ENCODE data around the gene LRRC43. TPM values are rescaled to one million over a fixed set of nuclear protein-coding genes. Genes with fewer than 3 reads are reported as not detected.
A peak's percentile ranks its signal among the peaks of the same experiment; 100 is the strongest.

Gene LRRC43
- total RNA-seq, 4 donors from 2014 or later, result not detected

DNA sequence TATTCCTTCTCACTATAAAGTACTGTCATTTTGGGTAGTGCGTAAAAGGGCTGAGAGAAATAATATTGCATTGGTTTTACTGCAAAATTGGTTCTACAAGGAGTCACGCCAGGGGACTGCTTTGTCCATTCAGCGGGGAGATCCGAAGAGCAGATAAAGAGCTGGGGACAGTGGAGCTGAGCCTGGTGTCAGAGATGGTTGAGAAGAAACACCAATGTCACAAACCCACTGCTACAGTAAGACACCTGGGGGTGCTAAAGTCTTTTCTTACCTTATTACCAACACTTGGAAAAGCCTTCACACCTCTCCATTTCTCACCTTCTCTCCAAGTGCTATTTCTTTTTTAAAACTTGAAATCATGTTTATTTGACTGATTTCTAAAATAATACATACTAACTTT, 23.0 kb upstream of the LRRC43 start:
- Histone ChIP-seq H3K36me3 (no peaks in the 10 kb centered on the region), H3K4me3 (no peak overlapping the region), H3K27me3 (no peaks in the 10 kb centered on the region), H3K27ac (no peak overlapping the region), H3K4me1 (no peaks in the 10 kb centered on the region), H3K9me3 (no peaks in the 10 kb centered on the region)
- DNase-seq, result no peak
- no peak for TF ChIP-seq POLR2A (IDR thresholded peaks at IDR 0.05)
- TF ChIP-seq, protein P1, sequence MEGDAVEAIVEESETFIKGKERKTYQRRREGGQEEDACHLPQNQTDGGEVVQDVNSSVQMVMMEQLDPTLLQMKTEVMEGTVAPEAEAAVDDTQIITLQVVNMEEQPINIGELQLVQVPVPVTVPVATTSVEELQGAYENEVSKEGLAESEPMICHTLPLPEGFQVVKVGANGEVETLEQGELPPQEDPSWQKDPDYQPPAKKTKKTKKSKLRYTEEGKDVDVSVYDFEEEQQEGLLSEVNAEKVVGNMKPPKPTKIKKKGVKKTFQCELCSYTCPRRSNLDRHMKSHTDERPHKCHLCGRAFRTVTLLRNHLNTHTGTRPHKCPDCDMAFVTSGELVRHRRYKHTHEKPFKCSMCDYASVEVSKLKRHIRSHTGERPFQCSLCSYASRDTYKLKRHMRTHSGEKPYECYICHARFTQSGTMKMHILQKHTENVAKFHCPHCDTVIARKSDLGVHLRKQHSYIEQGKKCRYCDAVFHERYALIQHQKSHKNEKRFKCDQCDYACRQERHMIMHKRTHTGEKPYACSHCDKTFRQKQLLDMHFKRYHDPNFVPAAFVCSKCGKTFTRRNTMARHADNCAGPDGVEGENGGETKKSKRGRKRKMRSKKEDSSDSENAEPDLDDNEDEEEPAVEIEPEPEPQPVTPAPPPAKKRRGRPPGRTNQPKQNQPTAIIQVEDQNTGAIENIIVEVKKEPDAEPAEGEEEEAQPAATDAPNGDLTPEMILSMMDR (IDR thresholded peaks at IDR 0.05), result no peak

DNA sequence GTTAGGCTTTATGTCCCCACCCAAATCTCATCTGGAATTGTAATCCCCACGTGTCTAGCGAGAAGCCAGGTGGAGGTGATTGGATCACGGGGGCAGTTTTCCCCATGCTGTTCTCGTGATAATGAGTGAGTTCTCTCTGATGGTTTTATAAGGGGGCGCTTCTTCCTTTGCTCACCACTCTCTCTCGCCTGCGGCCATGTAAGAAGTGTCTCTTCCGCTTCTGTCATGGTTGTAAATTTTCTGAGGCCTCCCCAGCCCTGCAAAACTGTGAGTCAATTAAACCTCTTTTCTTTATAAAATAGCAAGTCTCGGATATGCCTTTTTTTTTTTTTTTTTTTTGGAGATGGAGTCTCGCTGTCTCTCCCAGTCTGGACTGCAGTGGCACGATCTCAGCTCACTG, 22.2 kb upstream of the LRRC43 start:
- Histone ChIP-seq H3K9me3 (no peaks in the 10 kb centered on the region), H3K4me1 (no peaks in the 10 kb centered on the region), H3K27ac (no peak overlapping the region), H3K36me3 (no peaks in the 10 kb centered on the region), H3K27me3 (no peaks in the 10 kb centered on the region), H3K4me3 (no peak overlapping the region)
- no peak for DNase-seq
- no peak for TF ChIP-seq POLR2A (IDR thresholded peaks at IDR 0.05)
- TF ChIP-seq, protein P1 (IDR thresholded peaks at IDR 0.05), result no peak

DNA sequence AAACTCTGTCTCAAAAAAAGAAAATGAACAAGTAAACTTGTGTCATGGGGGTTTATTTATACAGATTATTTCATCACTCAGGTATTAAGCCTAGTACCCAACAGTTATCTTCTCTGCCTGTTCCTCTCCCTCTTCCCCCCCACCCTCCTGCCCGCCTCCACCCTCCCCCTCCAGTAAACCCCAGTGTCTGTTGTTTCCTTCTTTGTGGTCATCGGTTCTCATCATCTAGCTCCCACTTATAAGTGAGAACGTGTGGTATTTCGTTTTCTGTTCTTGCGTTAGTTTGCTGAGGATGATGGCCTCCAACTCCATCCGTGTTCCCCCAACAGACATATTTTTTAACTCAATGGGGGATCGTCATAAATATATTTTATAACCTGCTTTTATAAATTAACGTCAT, 21.2 kb upstream of the LRRC43 start:
- Histone ChIP-seq H3K27ac (no peak overlapping the region), H3K9me3 (no peaks in the 10 kb centered on the region), H3K4me3 (no peak overlapping the region), H3K4me1 (peaks cover 0 to 5% (median 0%) of the 10 kb centered on the region in 4 donors), H3K27me3 (no peaks in the 10 kb centered on the region), H3K36me3 (no peaks in the 10 kb centered on the region)
- DNase-seq, result no peak
- no peak for TF ChIP-seq POLR2A (IDR thresholded peaks at IDR 0.05)
- TF ChIP-seq, protein P1 (IDR thresholded peaks at IDR 0.05), result no peak

DNA sequence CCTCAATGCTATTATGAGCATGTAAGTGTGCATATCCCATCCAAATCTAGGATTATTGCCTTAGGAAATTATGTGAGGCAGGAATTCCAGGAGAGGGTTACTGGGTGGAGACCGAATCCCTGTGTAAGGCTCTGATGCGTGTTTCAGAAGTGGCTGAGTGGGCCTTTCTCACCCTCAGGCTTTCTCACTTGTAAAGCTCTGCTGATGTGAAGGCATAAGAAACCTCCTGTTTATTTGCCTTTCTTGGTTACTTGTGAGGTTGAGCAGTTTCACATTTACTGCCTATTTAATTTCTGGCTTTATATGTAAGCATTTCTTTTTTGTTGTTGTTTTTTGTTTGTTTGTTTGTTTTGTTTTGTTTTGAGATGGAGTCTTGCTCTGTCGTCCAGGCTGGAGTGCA, 19.9 kb upstream of the LRRC43 start:
- Histone ChIP-seq H3K4me3 (no peak overlapping the region), H3K9me3 (no peaks in the 10 kb centered on the region), H3K27ac (no peak overlapping the region), H3K27me3 (no peaks in the 10 kb centered on the region), H3K36me3 (no peaks in the 10 kb centered on the region), H3K4me1 (peaks cover 0 to 18% (median 0%) of the 10 kb centered on the region in 4 donors)
- no peak for TF ChIP-seq POLR2A (IDR thresholded peaks at IDR 0.05)
- TF ChIP-seq, protein P1 (IDR thresholded peaks at IDR 0.05), result no peak
- DNase-seq, result no peak

DNA sequence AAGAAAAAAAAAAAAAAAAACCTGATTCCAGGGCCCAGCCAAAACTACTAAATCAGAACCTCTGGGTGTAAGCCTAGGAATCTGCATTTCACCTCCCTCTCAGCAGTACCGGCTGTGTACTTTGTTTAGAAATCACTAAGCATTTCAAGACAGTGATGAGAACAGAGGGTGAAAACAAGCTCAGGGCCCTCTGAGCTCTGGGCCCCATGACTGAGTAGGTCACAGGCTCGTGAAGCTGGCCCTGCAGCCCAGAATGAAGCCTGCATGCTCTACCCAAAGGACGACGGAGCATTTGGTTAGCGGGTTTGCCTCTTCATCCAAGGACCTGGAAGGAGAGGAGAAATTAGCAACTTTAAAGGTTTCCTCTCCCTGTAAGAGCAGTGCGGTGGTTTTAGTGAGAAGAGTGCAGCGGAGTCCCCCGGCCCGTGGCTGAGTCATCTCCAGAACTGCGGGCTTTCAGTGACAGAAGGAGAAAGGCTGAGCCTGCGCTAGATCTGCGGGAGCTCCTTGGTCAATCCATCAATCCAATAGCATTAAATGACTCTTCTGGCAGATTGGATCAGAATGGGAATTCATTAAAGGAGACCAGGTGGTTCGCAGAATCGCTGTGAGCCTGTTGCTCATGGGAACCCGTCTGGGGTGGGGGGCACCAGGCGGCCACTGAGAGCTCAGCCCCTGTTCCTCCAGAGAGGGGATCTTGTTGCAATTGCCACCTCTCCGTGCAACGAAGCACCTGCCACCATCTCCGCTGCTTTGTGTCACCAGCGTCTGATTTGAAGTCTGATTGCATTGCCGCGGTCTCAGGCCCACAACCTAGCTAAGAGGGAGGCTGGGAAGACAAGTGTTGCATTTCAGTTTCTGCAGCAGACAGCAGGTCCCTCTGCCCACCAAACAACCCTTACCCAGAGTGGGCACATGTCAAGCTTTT, 16.2 kb upstream of the LRRC43 start:
- H3K27me3 ChIP-seq, result no peaks in the 10 kb centered on the region
- no peaks in the 10 kb centered on the region for H3K36me3 ChIP-seq
- no peak for DNase-seq
- peak overlapping the region in 1 of 4 donors; percentile 33 for H3K27ac ChIP-seq
- TF ChIP-seq, protein P1 (IDR thresholded peaks at IDR 0.05), result no peak
- no peak for TF ChIP-seq POLR2A (IDR thresholded peaks at IDR 0.05)
- no peak overlapping the region for H3K4me3 ChIP-seq
- H3K4me1 ChIP-seq, result peaks cover 0 to 18% (median 0%) of the 10 kb centered on the region in 4 donors
- H3K9me3 ChIP-seq, result no peaks in the 10 kb centered on the region
